ENCODE results near the gene COL4A2.

GRCh38 chr13:110265682-110266430 is 41.2 kb upstream of the COL4A2 start:
- TF ChIP-seq POLR2AphosphoS5 (IDR thresholded peaks at IDR 0.05; ENCODE audit: low read depth, low read length) (no peak), POLR2A (IDR thresholded peaks at IDR 0.05; ENCODE audit: low read depth, low read length) (no peak)
